H1 (cell line): Measurements from ENCODE around the gene TRIP13. TPM values are rescaled to one million over a fixed set of nuclear protein-coding genes. Genes with fewer than 3 reads are reported as not detected.

Source experiments
- CTCF ChIA-PET: fragments of 300-600 bp; sonication (Branson Sonifier 250); formaldehyde crosslinking; loops from one replicate; lab custom pipeline; 2021; ENCODE audit not compliant: partially characterized antibody; lab: Charles Lee
- POLR2A ChIA-PET: fragments of 300-600 bp; sonication (Branson Sonifier 250); formaldehyde crosslinking; loops from one replicate; lab custom pipeline; 2021; ENCODE audit warnings: inconsistent platforms; ENCODE audit not compliant: partially characterized antibody; lab: Charles Lee
- DNase-seq, 2 experiments: peaks; one replicate each; pipeline versions ENCODE4 v3.0.0 to v3.0.0-alpha.2; 2010 to 2022; ENCODE audit warnings: low spot score in 2 of 2, low read depth in 1 of 2, mixed read lengths in 1 of 2
- FAIRE-seq: peaks from 2 replicates; lab custom pipeline; 2011; peaks lifted over from hg19 to GRCh38; lab: Jason Lieb, UNC
- H2AFZ ChIP-seq: 2 replicates; pipeline ENCODE4 v1.8.1; 2012; ENCODE audit warnings: low read length, inconsistent platforms
- H2AK5ac ChIP-seq: 2 replicates; pipeline ENCODE4 v1.6.1; 2013; ENCODE audit warnings: low read depth, low read length
- H2BK120ac ChIP-seq: replicated peaks from 2 replicates; pipeline ENCODE3; 2013; ENCODE audit warnings: low read depth, low read length, inconsistent platforms
- H2BK12ac ChIP-seq: 2 replicates; pipeline ENCODE4 v1.6.1; 2013; ENCODE audit warnings: low read depth, low read length
- H2BK15ac ChIP-seq: 2 replicates; pipeline ENCODE4 v1.6.1; 2013; ENCODE audit warnings: low read length
- H2BK20ac ChIP-seq: 2 replicates; pipeline ENCODE4 v1.6.1; 2013; ENCODE audit warnings: low read length
- H2BK5ac ChIP-seq: 2 replicates; pipeline ENCODE4 v1.6.1; 2013; ENCODE audit warnings: low read depth, low read length
- H3K14ac ChIP-seq: 2 replicates; pipeline ENCODE4 v1.6.1; 2013; ENCODE audit warnings: inconsistent platforms; ENCODE audit not compliant: insufficient read length
- H3K18ac ChIP-seq: 2 replicates; pipeline ENCODE4 v1.6.1; 2013; ENCODE audit warnings: low read length; ENCODE audit errors: extremely low read depth
- H3K23ac ChIP-seq: 2 replicates; pipeline ENCODE4 v1.6.1; 2013; ENCODE audit warnings: inconsistent platforms; ENCODE audit not compliant: insufficient read length
- H3K23me2 ChIP-seq: 2 replicates; pipeline ENCODE4 v1.6.1; 2013; ENCODE audit warnings: low read depth, low read length
- H3K27ac ChIP-seq: 2 replicates; pipeline ENCODE4 v1.6.1; 2011; ENCODE audit warnings: low read depth, low read length, inconsistent platforms
- H3K27me3 ChIP-seq, 4 experiments: replicated peaks in 1 of 4; 1 replicate in 1 of 4; 2 replicates in 3 of 4; pipeline versions ENCODE4 v1.6.1 to v1.8.1; 2011 to 2013; ENCODE audit warnings: low read length in 3 of 4, mild to moderate bottlenecking in 3 of 4, inconsistent platforms in 2 of 4, mixed read lengths in 2 of 4, moderate library complexity in 1 of 4; ENCODE audit not compliant: control insufficient read depth in 3 of 4, insufficient read depth in 3 of 4; ENCODE audit errors: extremely low read depth in 1 of 4
- H3K36me3 ChIP-seq, 4 experiments: 2 replicates each; pipeline versions ENCODE4 v1.6.1 to v1.8.1; 2011 to 2013; ENCODE audit warnings: mild to moderate bottlenecking in 4 of 4, low read length in 3 of 4, moderate library complexity in 2 of 4, control low read depth in 1 of 4, inconsistent platforms in 1 of 4; ENCODE audit not compliant: insufficient read depth in 4 of 4, control insufficient read depth in 2 of 4
- H3K4ac ChIP-seq: replicated peaks from 2 replicates; pipeline ENCODE3; 2013; ENCODE audit warnings: low read length, low read depth, mixed read lengths, inconsistent platforms; ENCODE audit not compliant: insufficient read length
- H3K4me1 ChIP-seq, 4 experiments: replicated peaks in 1 of 4; 1 replicate in 1 of 4; 2 replicates in 3 of 4; pipeline versions ENCODE4 v1.6.1 to v1.8.1; 2011 to 2013; ENCODE audit warnings: low read length in 3 of 4, inconsistent platforms in 2 of 4, mixed read lengths in 1 of 4; ENCODE audit not compliant: insufficient read depth in 4 of 4, control insufficient read depth in 3 of 4
- H3K4me2 ChIP-seq, 2 experiments: 2 replicates each; pipeline versions ENCODE4 v1.6.1 to v1.8.1; 2011 to 2013; ENCODE audit warnings: low read depth in 2 of 2, low read length in 2 of 2, control low read depth in 1 of 2, inconsistent platforms in 1 of 2, mild to moderate bottlenecking in 1 of 2; ENCODE audit not compliant: insufficient read depth in 1 of 2
- H3K4me3 ChIP-seq, 4 experiments: fragments of 200-600, 300-600 bp in 1 of 4; sonication (generic), shearing (Covaris generic), sonication (Bioruptor Twin) in 1 of 4; 2 replicates each; pipeline versions ENCODE4 v1.5.1 to v1.8.1; 2011 to 2016; ENCODE audit warnings: low read length in 4 of 4, low read depth in 3 of 4, control low read depth in 2 of 4, inconsistent platforms in 2 of 4, mild to moderate bottlenecking in 2 of 4, mixed read lengths in 1 of 4, moderate library complexity in 1 of 4; ENCODE audit not compliant: insufficient read depth in 2 of 4; ENCODE audit errors: extremely low read depth in 1 of 4
- H3K56ac ChIP-seq: replicated peaks from 2 replicates; pipeline ENCODE3; 2013; ENCODE audit warnings: low read depth, mild to moderate bottlenecking, mixed read lengths, low read length, inconsistent platforms; ENCODE audit not compliant: insufficient read length
- H3K79me1 ChIP-seq: 2 replicates; pipeline ENCODE4 v1.6.1; 2013; ENCODE audit warnings: low read depth, low read length, control low read depth
- H3K79me2 ChIP-seq, 2 experiments: 2 replicates each; pipeline versions ENCODE4 v1.6.1 to v1.8.1; 2012 to 2013; ENCODE audit warnings: low read length in 2 of 2, mild to moderate bottlenecking in 2 of 2, inconsistent platforms in 1 of 2; ENCODE audit not compliant: insufficient read depth in 2 of 2, control insufficient read depth in 1 of 2
- H3K9ac ChIP-seq, 4 experiments: replicated peaks in 1 of 4; 1 replicate in 1 of 4; 2 replicates in 3 of 4; pipeline versions ENCODE4 v1.6.1 to v1.8.1; 2011 to 2013; ENCODE audit warnings: low read depth in 3 of 4, low read length in 3 of 4, control low read depth in 2 of 4, mild to moderate bottlenecking in 2 of 4, moderate library complexity in 2 of 4, inconsistent platforms in 1 of 4; ENCODE audit errors: extremely low read depth in 1 of 4
- H3K9me3 ChIP-seq, 2 experiments: 2 replicates each; pipeline versions ENCODE4 v1.6.1 to v1.8.1; 2012 to 2013; ENCODE audit warnings: mild to moderate bottlenecking in 2 of 2, moderate library complexity in 2 of 2, control low read depth in 1 of 2, inconsistent platforms in 1 of 2, low read depth in 1 of 2, low read length in 1 of 2, mixed read lengths in 1 of 2; ENCODE audit not compliant: insufficient read depth in 2 of 2
- H4K20me1 ChIP-seq, 2 experiments: replicated peaks in 1 of 2; 2 replicates each; pipeline versions ENCODE3 to v1.8.1; 2011 to 2013; ENCODE audit warnings: inconsistent platforms in 2 of 2, low read length in 2 of 2, mild to moderate bottlenecking in 1 of 2; ENCODE audit not compliant: insufficient read depth in 2 of 2, control insufficient read depth in 1 of 2
- H4K5ac ChIP-seq: 2 replicates; pipeline ENCODE4 v1.6.1; 2013; ENCODE audit warnings: low read length, low read depth, mixed read lengths, inconsistent platforms; ENCODE audit not compliant: insufficient read length
- H4K8ac ChIP-seq: 2 replicates; pipeline ENCODE4 v1.8.0; 2013; ENCODE audit warnings: mild to moderate bottlenecking, moderate library complexity, low read length, inconsistent platforms; ENCODE audit not compliant: insufficient read depth; ENCODE audit errors: extremely low read depth
- H4K91ac ChIP-seq: replicated peaks from 2 replicates; pipeline ENCODE3; 2013; ENCODE audit warnings: low read length, mixed read lengths, inconsistent platforms; ENCODE audit not compliant: insufficient read length
- MAFK ChIP-seq: IDR thresholded peaks from 2 replicates; pipeline ENCODE4 v1.6.1; 2012; ENCODE audit warnings: low read depth, mild to moderate bottlenecking, improper control_type of control experiment, low read length
- SAP30 ChIP-seq: fragments of 300-600 bp; sonication (generic); IDR thresholded peaks from 2 replicates; pipeline ENCODE4 v1.7.1; 2012; ENCODE audit warnings: low read length, moderate library complexity, mild to moderate bottlenecking, inconsistent platforms; ENCODE audit not compliant: insufficient read depth, insufficient replicate concordance
- ZNF274 ChIP-seq: IDR thresholded peaks from 2 replicates; pipeline ENCODE4 v1.7.0; 2012; ENCODE audit warnings: low read length, borderline replicate concordance; ENCODE audit errors: extremely low read depth
- WGBS, 2 experiments: shearing (Covaris generic) in 1 of 2; methylation state at CpG; one replicate each; pipeline versions ENCODE4 v1.1.6 to v1.1.7; 2013 to 2015; ENCODE audit warnings: low lambda C conversion rate in 2 of 2, mixed read lengths in 2 of 2, inconsistent platforms in 1 of 2, low coverage in 1 of 2, missing lambda C conversion rate in 1 of 2; ENCODE audit not compliant: insufficient replicate concordance in 2 of 2, insufficient coverage in 1 of 2, insufficient read length in 1 of 2; ENCODE audit errors: extremely low coverage in 1 of 2, missing lambda C conversion rate in 1 of 2; 5-methylcytosine and 5-hydroxymethylcytosine counted together
- polyA plus RNA-seq, 7 experiments: library from polyadenylated mRNA; depleted of rRNA in 3 of 7; stranded (reverse) in 5 of 7; unstranded in 2 of 7; fragments of >200 nt in 5 of 7; fragments of 200-250 nt in 2 of 7; gene quantifications; 1 replicate in 5 of 7; 2 replicates in 1 of 7; 4 replicates in 1 of 7; pipeline versions ENCODE4 v1.2.1 to v1.2.3, GENCODE V29; 2011 to 2013; ENCODE audit warnings: missing spikeins in 2 of 7, mixed read lengths in 2 of 7
- total RNA-seq: library from RNA; stranded (reverse); fragmentation: NEBNext Ultra II Directional; extraction: Animal tissue kit (Norgen Biotek cat#: 25700); gene quantifications from 2 replicates; pipeline ENCODE4 v1.2.1, GENCODE V29; 2021

Gene TRIP13
- total and polyA plus RNA-seq, 2 of the 8 experiments (the other 6 are each of a cell fraction or from before 2014, with no cell fraction given): 20.0 to 39.2 TPM

GRCh38 chr5:865168-865521, 27.5 kb upstream of the TRIP13 start:
- no peak for DNase-seq
- CTCF ChIA-PET: no interaction called here

More at GRCh38 chr5:865168-865521, 27.5 kb upstream of the TRIP13 start:
- Histone ChIP-seq H3K4ac (no peak overlapping the region), H3K4me2 (no peak overlapping the region), H3K14ac (no peak overlapping the region), H3K4me3 (no peak overlapping the region), H2BK5ac (no peak overlapping the region), H3K79me1 (no peaks in the 10 kb centered on the region; the same call in 1 of the 2 replicates), H3K27ac (no peak overlapping the region), H4K20me1 (peaks cover 8 to 43% of the 10 kb centered on the region in 2 experiments)
- TF ChIP-seq ZNF274 (no peak), MAFK (no peak), SAP30 (no peak)
- TF ChIP-seq, all 59 proteins: peak for 0
- Histone ChIP-seq H4K8ac (no peak overlapping the region; the same call in 1 of the 2 replicates), H4K5ac (no peak overlapping the region), H3K23ac (no peak overlapping the region), H3K23me2 (peaks cover 2% of the 10 kb centered on the region; the same call in 1 of the 2 replicates), H3K56ac (no peak overlapping the region), H3K4me1 (no peaks in the 10 kb centered on the region; a peak in 1 of 7 replicates), H3K18ac (no peak overlapping the region), H3K36me3 (peaks cover 33 to 64% (median 52%) of the 10 kb centered on the region in 4 experiments), H3K27me3 (no peaks in the 10 kb centered on the region), H2AK5ac (no peak overlapping the region), H2BK15ac (no peak overlapping the region), H3K79me2 (peaks cover 0 to 2% of the 10 kb centered on the region in 2 experiments; a peak in 1 of 4 replicates), H3K9me3 (no peaks in the 10 kb centered on the region), H3K9ac (no peak overlapping the region), H2BK12ac (no peak overlapping the region), H2AFZ (no peak overlapping the region), H2BK20ac (no peak overlapping the region), H4K91ac (no peak overlapping the region), H2BK120ac (no peak overlapping the region)
- FAIRE-seq: no peak
- WGBS, 2 experiments: 86% methylated on average over 24 of the region's 24 CpGs; no CpG with 5 or more reads in 1 of the 2 experiments
- POLR2A ChIA-PET: interaction anchor here (1.2 to 6.9 kb wide), 6 partner anchors 11 to 36 kb away, joined by 5 to 46 read pairs (median 8); partner anchors contain the start of genes BRD9, TRIP13 and ZDHHC11
